Tibial nerve (tissue), 4 donors: ENCODE measurements around the gene VEGFB. TPM values are rescaled to one million over a fixed set of nuclear protein-coding genes. Genes with fewer than 3 reads are reported as not detected.

Source experiments
- DNase-seq, 2 donors: peaks; one replicate each; pipeline ENCODE4 v3.0.0-alpha.2; 2019; ENCODE audit warnings: low spot score in 2 of 2
- H3K27ac ChIP-seq, 4 donors: fragments of 200-600 bp; sonication (generic) in 3 of 4; one replicate each; pipeline ENCODE4 v1.5.1; 2017 to 2019; ENCODE audit warnings: mild to moderate bottlenecking in 1 of 4
- H3K27me3 ChIP-seq, 2 donors: fragments of 200-600 bp; sonication (generic) in 1 of 2; one replicate each; pipeline versions ENCODE4 v1.5.1 to v1.6.0; 2017 to 2019
- H3K36me3 ChIP-seq, 3 donors: fragments of 200-600 bp; sonication (generic); one replicate each; pipeline ENCODE4 v1.5.1; 2018 to 2019
- H3K4me1 ChIP-seq, 4 donors: fragments of 200-600 bp; sonication (generic) in 3 of 4; one replicate each; pipeline ENCODE4 v1.5.1; 2017 to 2019
- H3K4me3 ChIP-seq, 4 donors: fragments of 200-600 bp; sonication (generic) in 3 of 4; one replicate each; pipeline ENCODE4 v1.5.1; 2017 to 2019; ENCODE audit warnings: mild to moderate bottlenecking in 1 of 4, moderate library complexity in 1 of 4
- H3K9me3 ChIP-seq, 4 donors: fragments of 200-600 bp; sonication (generic) in 3 of 4; one replicate each; pipeline ENCODE4 v1.5.1; 2017 to 2019
- CTCF ChIP-seq, 5 experiments: fragments of 200-600 bp in 3 of 5; fragments of 450-650 bp in 2 of 5; sonication (generic) in 3 of 5; IDR thresholded peaks; one replicate each; pipeline ENCODE4 v1.5.1; 2016 to 2019; ENCODE audit warnings: antibody characterized with exemption in 5 of 5, mild to moderate bottlenecking in 3 of 5, moderate library complexity in 2 of 5
- EP300 ChIP-seq, 2 donors: sonication (generic); formaldehyde crosslinking; IDR thresholded peaks; one replicate each; pipeline ENCODE4 v1.6.1; 2017; ENCODE audit warnings: antibody characterized with exemption in 2 of 2, mild to moderate bottlenecking in 1 of 2
- POLR2A ChIP-seq, 2 donors: fragments of 450-650 bp; IDR thresholded peaks; one replicate each; pipeline ENCODE4 v1.6.1; 2017; ENCODE audit warnings: antibody characterized with exemption in 2 of 2, mild to moderate bottlenecking in 2 of 2, moderate library complexity in 2 of 2
- WGBS, 2 donors: methylation state at CpG; one replicate each; pipeline ENCODE4 v1.1.5; 2018; 5-methylcytosine and 5-hydroxymethylcytosine counted together
- total RNA-seq, 4 donors: library from RNA; depleted of rRNA; stranded (reverse); fragments of >200 nt; gene quantifications; one replicate each; pipeline ENCODE4 v1.1.0, GENCODE V29; 2016

VEGFB gene
- total RNA-seq, 4 donors from 2014 or later: 84.3 to 129 (median 109) TPM

- peaks cover 0 to 54% (median 35%) of the 10 kb centered on the region in 4 donors for H3K4me1 ChIP-seq
- H3K9me3 ChIP-seq: no peaks in the 10 kb centered on the region
- no peak for DNase-seq
- peaks cover 0 to 51% (median 4%) of the 10 kb centered on the region in 3 donors for H3K36me3 ChIP-seq
- TF ChIP-seq EP300 (IDR thresholded peaks at IDR 0.05) (no peak), CTCF (IDR thresholded peaks at IDR 0.05) (no peak), POLR2A (IDR thresholded peaks at IDR 0.05) (no peak)
- H3K27me3 ChIP-seq: no peaks in the 10 kb centered on the region
- H3K4me3 ChIP-seq: peak overlapping the region; percentile 55 to 91 (median 82)
- 74 to 83% methylated on average over 11 of the region's 11 CpGs for WGBS, 2 donors
- H3K27ac ChIP-seq: peak overlapping the region; percentile 95 to 100 (median 100)
These were observed 5.5 kb downstream of the VEGFB start for GRCh38 chr11:64239662-64240434.

- Histone ChIP-seq H3K27me3 (no peaks in the 10 kb centered on the region), H3K27ac (peak within 1 kb of the TSS; percentile 95 to 100 (median 100)), H3K36me3 (peaks cover 0 to 51% (median 4%) of the 10 kb centered on the region in 3 donors), H3K4me3 (peak within 1 kb of the TSS; percentile 78 to 98 (median 88)), H3K9me3 (no peaks in the 10 kb centered on the region), H3K4me1 (peaks cover 0 to 54% (median 33%) of the 10 kb centered on the region in 4 donors)
- peak; percentile 93 to 96 for DNase-seq
- TF ChIP-seq POLR2A (IDR thresholded peaks at IDR 0.05) (peak; percentile 81 to 93), CTCF (IDR thresholded peaks at IDR 0.05) (peak in 1 of 5 experiments; percentile 47), EP300 (IDR thresholded peaks at IDR 0.05) (peak; percentile 96 to 98)
- 1 to 2% methylated on average over 29 to 34 of the region's 58 CpGs for WGBS, 2 donors
These were observed 6.3 kb downstream of the VEGFB start, which contains the start of gene FKBP2 for GRCh38 chr11:64240435-64241240. TSS of gene FKBP2 (plus strand) at chr11:64241095. CDS start at chr11:64242388, 1,293 bp downstream.

- Histone ChIP-seq H3K4me1 (peaks cover 0 to 54% (median 34%) of the 10 kb centered on the region in 4 donors), H3K27me3 (no peaks in the 10 kb centered on the region), H3K36me3 (peaks cover 0 to 48% (median 4%) of the 10 kb centered on the region in 3 donors), H3K9me3 (no peaks in the 10 kb centered on the region), H3K27ac (peak overlapping the region; percentile 95 to 100 (median 100)), H3K4me3 (peak overlapping the region; percentile 55 to 91 (median 82))
- DNase-seq: peak; percentile 97 to 99
- 1 to 4% methylated on average over 23 of the region's 24 CpGs for WGBS, 2 donors
- TF ChIP-seq CTCF (IDR thresholded peaks at IDR 0.05): no peak
- no peak for TF ChIP-seq EP300 (IDR thresholded peaks at IDR 0.05)
- no peak for TF ChIP-seq POLR2A (IDR thresholded peaks at IDR 0.05)
These were observed 6.8 kb downstream of the VEGFB start for GRCh38 chr11:64241241-64241490.

GRCh38 chr11:64241491-64242374 is 7.3 kb downstream of the VEGFB start:
- no peak for DNase-seq
- Histone ChIP-seq H3K9me3 (no peaks in the 10 kb centered on the region), H3K27ac (peak overlapping the region; percentile 95 to 100 (median 100)), H3K36me3 (peaks cover 0 to 44% (median 4%) of the 10 kb centered on the region in 3 donors), H3K4me3 (peak overlapping the region; percentile 78 to 98 (median 88)), H3K27me3 (no peaks in the 10 kb centered on the region), H3K4me1 (peaks cover 0 to 54% (median 34%) of the 10 kb centered on the region in 4 donors)
- WGBS, 2 donors: 1 to 2% methylated on average over 39 to 54 of the region's 63 CpGs
- TF ChIP-seq CTCF (IDR thresholded peaks at IDR 0.05): peak in 1 of 5 experiments; percentile 27
- TF ChIP-seq EP300 (IDR thresholded peaks at IDR 0.05): peak; percentile 44 to 74
- TF ChIP-seq POLR2A (IDR thresholded peaks at IDR 0.05): peak; percentile 13 to 59
